CD4-positive, alpha-beta T cell treated with Interleukin-2 at 100 ng/mL for 4 hours (primary cell): ENCODE results near the gene CD34.

Experiments
- DNase-seq: peaks from one replicate; pipeline ENCODE4 v3.0.0-alpha.2; 2020; ENCODE audit warnings: low spot score

CD34 gene

DNA sequence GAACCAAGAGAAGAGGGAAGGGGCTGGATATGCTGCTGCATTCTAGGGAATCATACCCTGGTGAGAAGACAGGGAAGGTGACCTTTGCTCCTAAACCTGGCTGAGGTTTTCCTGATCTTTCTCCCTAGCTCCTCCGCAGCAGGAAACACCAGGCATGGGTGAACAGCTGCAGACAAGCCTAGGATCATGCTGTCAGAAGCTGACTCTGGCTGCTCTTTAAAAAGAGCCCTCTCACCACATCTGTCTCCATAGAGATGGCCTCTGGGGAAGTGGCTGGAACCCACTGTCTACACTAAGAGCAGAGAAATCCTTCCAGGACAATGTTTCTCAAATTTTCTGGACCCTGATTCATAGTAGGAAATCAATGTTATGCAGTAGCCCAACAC, 57.6 kb downstream of the CD34 start:
- no peak for DNase-seq

DNA sequence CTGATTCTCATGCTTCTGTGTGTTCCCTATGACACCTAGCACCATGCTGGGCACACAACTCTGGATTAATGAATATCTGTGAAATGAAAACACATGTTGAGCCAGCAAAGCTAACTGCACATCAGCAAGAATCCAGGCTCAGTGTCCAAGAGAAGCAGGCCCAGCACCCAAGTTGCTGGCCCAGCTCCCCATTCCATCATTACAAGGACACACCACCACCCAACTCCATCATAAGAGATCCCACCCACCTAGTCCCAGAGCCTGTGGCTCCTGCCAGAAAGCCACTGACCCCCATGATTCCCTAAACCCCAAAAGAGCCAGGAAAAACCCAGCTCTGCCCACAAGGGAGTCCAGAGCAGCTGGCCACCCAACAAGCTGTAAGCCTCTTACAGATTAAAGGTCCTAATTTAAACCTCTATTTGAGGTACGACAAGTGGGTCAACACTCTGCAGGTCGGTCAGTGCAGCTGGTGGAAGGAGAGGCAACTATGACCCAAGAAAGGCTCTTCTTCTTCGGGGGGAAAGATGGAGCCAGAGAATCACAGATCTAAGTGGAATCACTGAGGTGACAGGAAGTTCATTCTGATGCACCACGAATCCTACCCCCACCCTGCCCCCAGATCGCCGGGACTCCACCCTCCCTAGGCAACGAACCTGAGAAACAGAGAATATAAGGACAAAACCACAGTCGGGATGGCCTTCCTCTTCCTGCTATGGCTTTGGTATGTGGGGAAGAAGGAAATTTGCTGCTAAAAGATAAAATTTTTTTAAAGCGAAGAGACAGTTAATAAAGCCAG, 58.2 kb downstream of the CD34 start:
- no peak for DNase-seq

DNA sequence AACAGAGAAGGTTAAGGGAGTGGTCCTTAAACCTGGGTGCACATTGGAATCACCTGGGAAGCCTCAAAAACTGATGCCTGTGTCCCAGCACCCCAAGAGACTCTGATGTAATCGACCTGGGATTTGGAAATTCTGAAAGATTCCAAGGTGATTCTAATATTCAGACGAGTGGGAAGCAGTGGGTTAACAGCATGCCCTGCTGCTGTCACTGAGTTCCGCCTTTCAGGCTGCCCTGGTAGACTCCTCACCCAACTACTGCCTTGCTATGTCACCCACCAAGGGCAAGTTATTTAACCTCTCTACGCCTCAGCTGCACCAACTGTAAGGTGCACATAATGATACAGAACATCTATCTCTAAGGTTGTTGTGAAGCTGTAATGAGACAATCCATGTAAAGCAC, 59.2 kb downstream of the CD34 start:
- no peak for DNase-seq

DNA sequence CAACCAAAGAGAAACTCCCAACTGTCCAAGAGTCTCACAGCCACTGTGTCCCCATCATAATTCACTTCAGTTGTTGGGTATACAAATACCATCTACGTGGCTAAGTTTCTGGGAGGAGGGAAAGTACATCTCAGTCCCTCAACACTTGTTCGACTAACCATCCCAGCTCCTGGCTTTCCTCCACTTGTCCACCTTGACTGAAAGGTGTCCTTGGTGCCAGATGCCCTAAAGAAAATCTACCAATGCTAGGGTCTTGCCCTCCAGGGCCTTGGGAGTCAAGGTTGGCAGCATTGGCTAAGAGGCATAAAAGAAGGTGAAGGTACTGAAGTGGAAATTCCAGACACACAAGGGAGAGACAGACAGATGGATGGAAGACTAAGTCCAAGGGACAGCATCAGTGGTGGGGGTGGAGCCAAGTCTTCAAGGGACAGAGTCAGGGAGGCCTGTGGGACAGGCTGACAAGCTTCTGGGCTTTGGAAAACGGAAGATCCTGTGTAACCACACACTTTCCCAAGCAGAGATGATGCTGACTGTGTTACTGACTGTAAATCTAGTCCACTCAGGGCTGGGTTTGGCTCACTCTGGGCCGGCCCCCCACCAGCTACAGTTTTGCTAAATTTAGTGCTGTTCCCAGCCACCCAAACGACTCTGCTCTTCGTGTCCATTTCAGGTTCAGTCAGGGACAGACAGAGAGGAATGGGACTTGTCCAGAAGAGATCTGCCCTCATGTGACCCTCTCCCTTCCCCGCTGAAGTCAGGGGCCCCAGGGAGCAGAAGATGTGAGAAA, 60.1 kb downstream of the CD34 start:
- no peak for DNase-seq

DNA sequence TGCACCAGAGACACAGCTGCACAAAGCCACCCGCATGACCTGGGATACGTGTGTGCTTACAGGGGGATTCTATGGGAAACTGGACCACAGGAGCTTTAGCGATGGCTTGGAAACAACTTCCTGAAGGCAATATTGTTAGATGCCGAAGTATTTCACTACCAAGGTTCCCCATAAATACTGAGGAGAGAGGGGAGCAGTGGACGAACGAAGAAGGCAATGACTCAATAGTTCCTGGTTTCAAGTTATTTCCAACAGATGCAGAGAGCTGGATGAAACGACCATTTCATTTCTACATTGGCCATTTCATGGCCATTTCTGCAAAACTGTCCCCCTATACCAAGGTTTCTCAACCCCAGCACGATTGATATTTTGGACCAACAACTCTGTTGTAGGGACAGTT, 61.3 kb downstream of the CD34 start:
- no peak for DNase-seq

DNA sequence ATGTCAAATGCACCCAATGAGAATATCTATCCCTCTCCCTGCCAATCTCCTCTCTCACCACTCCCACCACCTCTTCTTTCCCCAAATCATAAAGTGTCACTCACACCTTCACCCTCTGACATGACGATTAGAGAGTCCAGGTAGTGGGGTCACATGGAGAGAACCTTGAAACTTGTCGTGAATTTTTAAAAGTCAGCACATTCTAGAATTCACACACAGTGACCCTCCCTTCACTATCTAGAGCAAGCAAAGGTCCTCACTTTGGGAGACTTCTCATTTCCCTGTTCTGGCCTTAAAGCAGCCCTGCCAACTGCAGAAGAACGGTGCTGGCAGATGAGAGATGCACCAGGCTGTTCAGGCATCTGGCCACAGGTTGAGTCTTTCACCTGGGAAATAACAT, 61.9 kb downstream of the CD34 start:
- no peak for DNase-seq

DNA sequence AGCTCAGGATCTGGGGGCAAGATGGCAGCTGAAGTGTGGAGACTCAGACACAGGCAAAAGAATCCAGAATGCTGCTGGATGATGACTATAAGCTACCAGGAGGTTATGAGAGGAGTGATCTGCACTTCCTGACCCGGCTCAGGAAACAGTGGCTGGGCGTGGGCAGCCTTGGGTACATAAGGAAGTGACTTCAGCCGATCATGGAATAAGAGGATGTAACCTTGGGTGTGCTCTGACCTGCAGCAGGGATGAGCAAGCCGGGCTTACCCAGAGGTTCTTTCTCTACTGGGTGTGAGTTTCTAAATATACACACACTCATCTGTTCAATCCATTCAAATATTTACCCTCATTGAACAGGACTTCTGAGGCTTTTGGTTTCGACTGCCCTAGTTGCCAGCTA, 62.7 kb downstream of the CD34 start:
- peak; percentile 30 for DNase-seq

DNA sequence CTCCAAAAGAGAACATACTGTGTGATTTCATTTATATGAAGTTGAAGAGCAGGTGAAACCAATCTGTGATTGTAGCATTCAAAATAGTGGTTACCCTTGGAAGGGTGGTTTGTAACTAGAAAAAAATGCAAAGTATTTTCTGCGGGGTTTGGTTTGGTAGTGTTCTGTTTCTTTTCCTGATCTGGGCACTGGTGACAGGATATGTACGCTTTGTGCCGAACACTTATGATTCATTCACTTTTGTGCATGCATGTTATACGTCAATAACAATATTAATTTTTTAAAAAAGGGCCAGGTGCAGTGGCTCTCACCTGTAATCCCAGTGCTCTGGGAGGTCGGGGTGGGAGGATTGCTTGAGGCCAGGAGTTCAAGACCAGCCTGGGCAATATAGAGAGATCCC, 63.8 kb downstream of the CD34 start:
- no peak for DNase-seq

DNA sequence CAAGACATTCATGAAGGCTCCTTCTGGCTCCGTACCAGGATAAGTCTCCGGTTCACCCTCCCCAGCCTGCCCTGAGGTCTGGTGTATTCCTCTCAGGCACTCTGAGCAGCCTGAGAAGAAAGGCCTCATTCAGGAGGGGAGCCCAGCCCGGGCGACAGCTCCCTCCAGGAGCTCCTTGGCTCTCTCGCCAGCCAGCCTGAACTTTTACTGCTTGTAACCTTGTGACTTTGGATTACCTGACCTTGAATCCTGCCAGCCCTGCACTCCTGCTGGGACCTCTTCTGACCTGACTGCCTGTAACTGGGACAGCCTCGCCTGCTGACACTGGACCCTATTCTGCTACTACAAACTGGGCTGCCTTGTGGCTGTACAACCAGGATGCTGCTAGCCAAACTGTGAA, 65.8 kb downstream of the CD34 start:
- no peak for DNase-seq

DNA sequence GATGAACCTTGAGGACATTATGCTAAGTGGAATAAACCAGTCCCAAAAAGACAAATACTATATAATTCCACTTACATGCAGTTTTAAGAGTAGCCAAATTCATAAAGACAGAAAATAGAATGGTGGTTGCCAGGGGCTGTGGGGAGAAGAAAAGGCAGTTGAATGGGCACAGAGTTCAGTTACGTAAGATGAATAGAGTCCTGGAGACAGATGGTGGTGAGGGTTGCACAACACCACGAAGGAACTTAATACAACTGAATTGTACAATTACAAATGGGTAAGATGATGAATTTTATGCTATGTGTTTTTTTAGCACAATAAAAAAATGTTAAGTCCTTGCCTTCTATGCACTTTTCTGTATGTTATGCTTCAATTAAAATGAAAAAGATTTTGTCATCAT, 66.6 kb downstream of the CD34 start:
- no peak for DNase-seq

DNA sequence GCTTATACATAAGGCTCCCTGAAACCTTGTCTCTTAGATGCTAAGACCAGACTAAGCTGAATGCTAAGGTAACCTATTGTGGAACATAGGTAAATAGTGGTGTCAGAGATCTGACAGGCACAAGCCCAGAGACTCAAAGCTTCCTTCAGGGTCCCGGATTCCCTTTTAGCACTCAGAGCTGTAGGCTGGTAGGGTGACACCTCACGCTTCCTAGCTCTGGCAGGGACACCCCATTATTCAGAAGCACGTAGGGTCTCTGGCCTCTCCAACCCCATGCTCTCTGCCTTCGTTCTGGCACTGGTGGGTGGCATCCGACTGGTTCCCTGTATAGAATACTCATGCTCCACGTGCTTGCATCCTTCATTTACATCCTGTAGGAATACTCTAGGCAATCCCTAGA, 68.4 kb downstream of the CD34 start:
- DNase-seq = no peak

DNA sequence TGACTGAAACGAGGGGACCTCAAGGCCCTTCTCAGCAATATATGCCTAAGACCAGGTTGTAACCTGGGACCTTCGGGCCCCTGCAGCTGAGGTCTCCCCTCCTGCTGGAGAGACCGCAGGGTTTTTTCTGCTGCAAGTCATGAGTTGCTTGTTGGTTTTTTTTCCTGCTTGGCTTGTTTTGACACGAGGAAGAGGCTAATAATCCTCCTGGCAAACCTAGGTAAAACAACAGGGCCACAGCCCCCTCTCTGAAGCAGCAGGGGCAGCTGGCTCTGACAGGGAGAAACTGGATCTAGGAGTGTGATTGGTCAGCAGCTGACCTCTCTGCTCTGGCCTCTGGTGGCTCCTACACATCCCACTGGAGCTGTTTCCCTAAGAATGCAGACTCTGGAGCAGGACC, 69.0 kb downstream of the CD34 start:
- DNase-seq = no peak

DNA sequence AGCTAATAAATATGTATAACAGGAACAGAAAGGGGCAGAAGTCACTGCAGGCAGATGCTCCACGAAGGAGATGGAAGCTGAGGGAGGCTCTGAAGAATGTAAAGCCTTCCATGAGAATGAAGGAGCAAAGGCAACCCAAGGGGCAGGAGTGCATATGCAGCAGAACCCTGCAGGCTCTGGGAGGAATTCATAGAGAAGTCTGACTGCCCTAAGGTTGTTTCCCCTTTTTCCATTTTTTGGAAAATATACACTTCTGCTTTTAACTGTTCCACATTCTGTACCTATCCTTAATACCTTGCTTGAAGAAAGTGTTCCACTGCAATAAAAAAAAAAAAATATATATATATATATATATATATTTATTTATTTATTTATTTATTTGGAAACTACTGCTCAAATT, 69.6 kb downstream of the CD34 start:
- no peak for DNase-seq

DNA sequence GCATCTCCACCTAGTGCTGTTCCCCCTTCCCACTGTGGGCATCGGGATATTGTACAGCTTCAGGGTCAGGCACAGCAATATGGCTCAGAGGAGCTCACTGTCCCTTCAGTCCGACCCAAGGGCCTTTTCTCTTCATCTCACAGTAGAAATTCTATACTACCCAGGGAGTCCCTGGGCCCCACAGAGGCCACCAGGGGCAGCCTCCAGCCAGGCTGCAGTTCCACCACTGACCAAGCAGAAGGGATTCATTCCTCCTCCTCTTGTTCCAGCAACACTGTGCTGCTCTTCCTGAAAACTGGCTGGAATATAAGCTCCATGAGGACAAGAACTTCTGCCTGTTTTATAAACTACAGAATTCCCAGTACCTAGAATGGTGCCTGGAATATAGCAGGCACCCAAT, 70.5 kb downstream of the CD34 start:
- no peak for DNase-seq

DNA sequence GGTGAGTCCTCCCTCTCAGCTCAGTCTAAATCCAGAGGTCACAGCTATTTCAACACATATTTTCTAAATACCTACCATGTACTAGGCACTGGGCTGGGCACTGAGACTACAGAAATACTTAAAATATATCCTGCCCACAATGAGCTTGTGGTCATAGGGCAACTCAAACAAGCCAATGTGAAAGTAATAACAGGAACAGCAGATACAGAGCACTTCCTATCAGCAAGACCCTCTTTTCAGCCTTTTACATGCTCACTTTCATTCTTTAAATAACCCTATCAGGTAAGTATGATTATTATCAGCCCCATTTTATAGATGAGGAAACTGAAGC, 71.9 kb downstream of the CD34 start:
- no peak for DNase-seq

DNA sequence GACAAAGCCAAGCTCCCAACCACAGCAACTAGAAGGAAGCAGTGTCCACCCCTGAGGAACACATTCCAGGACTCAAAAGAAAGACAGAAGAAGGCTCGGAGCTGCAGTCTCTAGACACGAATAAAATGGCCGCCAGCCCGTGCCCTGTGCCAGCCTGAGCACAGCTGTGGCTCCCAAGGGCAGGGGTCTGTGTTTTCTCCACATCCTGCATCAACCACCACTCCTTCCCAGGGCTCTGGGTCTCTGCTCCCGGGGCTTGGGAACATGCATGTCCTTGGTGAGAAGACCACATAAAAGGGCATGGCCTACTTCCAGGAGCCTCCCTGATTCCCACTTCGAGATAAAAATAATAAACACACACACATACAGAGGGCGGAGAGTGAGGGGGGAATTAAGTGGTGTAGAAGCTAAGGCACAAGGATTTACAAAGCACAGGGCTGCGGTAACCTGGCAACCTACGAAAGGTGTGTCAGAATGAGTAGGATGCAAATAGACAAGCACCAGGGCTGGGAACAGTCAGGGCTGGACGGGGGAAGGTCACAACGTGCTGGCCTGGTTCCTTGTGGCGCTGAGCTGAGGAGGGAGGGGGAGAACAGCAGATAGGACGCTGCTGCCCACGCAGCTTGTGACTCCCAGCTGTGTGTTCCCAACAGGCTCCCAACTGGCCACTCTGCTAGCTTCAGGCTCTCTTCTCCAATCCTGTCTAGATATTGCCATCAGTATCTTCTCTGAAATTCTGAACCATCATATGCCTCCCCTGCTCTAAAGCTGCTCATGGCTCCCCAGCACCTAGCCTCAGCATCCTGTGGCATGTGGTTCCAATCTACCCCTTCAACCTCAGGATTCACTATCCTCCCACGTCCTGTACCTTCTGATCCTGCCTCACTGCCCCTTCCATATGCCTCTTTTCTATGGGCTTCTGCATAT, 72.5 kb downstream of the CD34 start:
- no peak for DNase-seq

DNA sequence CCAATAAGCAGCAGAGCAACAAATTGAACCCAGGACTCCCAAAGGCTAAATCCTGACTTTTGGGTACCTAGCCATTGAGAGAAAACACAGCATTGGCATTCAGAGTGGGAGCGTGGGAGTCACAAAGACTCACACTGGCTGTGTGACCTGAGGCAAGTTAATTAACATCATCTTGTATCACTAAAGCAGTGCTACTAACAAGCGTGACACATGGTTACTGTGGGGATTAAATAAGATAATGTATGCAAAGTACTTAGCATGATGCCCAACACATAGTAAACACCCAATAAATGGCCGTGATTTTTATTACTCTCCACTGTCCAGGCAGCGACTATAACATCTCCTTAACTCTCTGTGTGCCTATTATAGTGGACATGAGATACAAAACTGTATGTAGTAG, 73.3 kb downstream of the CD34 start:
- DNase-seq = no peak

DNA sequence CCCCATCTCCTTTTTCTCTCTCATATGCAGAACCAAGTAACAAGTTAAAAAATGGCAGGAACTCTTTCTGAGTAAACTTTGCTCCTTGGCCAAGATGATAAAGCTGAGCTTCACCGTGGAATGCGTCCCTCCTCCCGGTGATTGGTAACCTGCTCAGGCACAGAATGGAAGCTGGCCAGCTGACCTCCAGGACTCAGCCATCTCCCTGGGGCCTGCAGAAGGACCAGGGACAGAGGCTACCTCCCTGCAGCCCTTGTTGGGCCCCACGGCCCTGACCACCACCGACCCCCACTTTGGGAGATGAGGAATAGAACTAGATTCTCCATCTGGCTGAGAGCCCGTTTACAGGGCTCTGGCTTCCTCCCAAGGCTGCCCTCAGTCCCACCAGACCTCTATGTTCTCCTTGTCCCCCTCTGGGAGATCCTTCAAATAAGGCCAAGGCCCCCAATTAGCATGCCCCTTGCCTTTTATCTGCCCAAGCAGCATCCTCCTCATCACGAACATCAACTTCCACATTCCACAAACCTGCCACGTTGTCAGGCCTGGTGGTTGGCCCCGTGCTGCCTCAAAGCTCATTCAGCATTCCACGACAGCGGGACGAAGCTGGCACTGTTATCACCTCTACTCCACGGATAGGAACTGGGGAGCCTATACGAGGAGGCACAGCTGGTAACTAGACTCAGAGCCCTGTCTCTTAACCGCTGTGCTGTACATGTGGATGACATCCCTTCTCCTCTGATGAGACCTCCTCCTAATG, 74.2 kb downstream of the CD34 start:
- no peak for DNase-seq

DNA sequence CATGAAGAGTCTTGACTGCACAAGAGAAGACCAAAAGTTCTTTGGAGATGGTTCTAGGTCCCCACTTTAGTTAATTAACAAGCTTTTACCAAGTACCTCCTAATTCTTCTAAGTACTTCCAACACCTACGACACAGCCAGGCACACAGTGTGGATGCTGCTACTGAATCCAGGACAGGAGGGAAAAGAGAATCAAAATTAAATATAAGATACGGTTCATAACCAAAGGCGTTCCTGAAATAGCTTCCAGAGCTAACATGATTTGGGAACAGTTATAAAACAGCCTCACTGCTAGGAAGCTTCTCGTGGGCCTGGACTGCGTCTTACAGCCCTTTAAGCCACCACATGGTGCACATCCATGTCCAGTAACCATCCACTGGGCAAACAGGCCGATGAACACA, 75.0 kb downstream of the CD34 start:
- DNase-seq = no peak

DNA sequence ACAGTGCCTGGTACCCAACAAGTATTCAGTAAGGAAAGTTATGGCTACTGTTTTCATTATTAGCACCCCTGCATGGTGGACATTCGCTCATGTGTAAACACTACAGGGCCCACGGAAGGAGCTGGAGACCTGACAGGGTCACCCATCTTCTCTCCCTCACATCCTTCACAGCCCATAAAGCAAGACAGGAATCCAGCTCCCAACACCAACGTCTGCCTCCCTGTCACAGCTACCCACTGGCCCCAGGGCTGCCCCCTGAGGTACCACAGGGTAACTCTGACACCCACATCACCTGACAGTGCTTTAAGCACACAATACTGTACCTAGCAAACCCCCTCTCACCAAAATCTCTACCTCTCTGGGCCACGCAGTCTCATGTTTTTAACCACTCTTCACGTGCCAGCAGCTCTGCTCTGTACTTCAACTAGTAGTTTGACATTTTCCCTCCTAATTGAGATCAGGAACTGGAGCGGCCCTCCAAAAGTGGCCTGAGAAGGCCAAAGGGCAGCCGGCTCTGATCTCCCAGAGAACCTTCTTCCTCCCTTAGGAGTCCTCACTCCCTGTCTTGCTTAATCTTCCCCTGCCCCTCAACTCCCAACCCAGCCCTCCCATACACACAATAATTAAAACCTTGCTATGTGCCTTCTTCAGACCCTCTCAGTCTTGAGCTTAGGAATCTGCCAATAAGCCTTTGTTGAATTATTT, 76.8 kb downstream of the CD34 start:
- no peak for DNase-seq

DNA sequence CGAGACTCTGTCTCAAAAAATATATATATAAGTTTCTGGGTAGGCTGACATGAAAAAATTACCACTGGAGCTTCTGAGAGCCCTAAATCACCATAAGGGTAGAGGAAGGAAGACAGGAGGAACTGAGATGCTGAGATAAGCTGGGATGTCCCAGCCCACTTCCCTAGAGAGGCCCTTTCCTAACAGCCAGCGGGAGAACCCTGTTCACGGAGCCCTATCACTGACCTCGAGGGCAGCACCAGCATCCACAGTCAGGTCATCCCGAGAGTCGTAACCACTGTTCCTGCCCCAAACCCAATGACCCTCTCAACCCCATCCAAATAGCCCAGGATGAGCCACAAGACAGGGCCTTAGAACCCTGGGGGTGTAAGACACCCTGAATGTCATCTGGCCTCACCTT, 77.5 kb downstream of the CD34 start:
- DNase-seq = no peak
